T-helper 1 cell treated with Interleukin-12 subunit alpha and Interleukin-12 subunit beta and Interleukin-4 antibody, amounts not matched to agents 30 μg/mL and 1 μg/mL, for 36 hours (primary cell): ENCODE results near the gene NUP50.

Experiments used
- H3K27ac Mint-ChIP-seq: one replicate; pipeline ENCODE4 v1.8.0; 2021; ENCODE audit warnings: mild to moderate bottlenecking, mixed read lengths
- H3K27me3 Mint-ChIP-seq: one replicate; pipeline ENCODE4 v1.8.0; 2021; ENCODE audit warnings: low read depth, mixed read lengths
- H3K36me3 Mint-ChIP-seq: one replicate; pipeline ENCODE4 v1.8.0; 2021; ENCODE audit warnings: low read depth, mixed read lengths
- H3K4me1 Mint-ChIP-seq: one replicate; pipeline ENCODE4 v1.8.0; 2021; ENCODE audit warnings: low read depth, mixed read lengths
- H3K4me3 Mint-ChIP-seq: one replicate; pipeline ENCODE4 v1.8.0; 2021; ENCODE audit warnings: mild to moderate bottlenecking, moderate library complexity, mixed read lengths
- H3K9me3 Mint-ChIP-seq: one replicate; pipeline ENCODE4 v1.8.0; 2021; ENCODE audit warnings: mixed read lengths

Gene NUP50

GRCh38 chr22:45206233-45206632, 42.5 kb downstream of the NUP50 start:
- no peak overlapping the region for H3K4me3 Mint-ChIP-seq
- H3K36me3 Mint-ChIP-seq, result no peaks in the 10 kb centered on the region
- no peaks in the 10 kb centered on the region for H3K4me1 Mint-ChIP-seq
- H3K27ac Mint-ChIP-seq, result no peak overlapping the region
- no peaks in the 10 kb centered on the region for H3K27me3 Mint-ChIP-seq
- H3K9me3 Mint-ChIP-seq, result no peaks in the 10 kb centered on the region

- no peaks in the 10 kb centered on the region for H3K27me3 Mint-ChIP-seq
- H3K4me3 Mint-ChIP-seq, result no peak overlapping the region
- no peak overlapping the region for H3K27ac Mint-ChIP-seq
- H3K9me3 Mint-ChIP-seq, result no peaks in the 10 kb centered on the region
- no peaks in the 10 kb centered on the region for H3K4me1 Mint-ChIP-seq
- H3K36me3 Mint-ChIP-seq, result no peaks in the 10 kb centered on the region
These were observed 43.8 kb downstream of the NUP50 start for GRCh38 chr22:45207533-45207932.

GRCh38 chr22:45207981-45208664, 44.4 kb downstream of the NUP50 start:
- Mint-ChIP-seq H3K4me3 (no peak overlapping the region), H3K27ac (no peak overlapping the region), H3K36me3 (no peaks in the 10 kb centered on the region), H3K4me1 (no peaks in the 10 kb centered on the region), H3K27me3 (no peaks in the 10 kb centered on the region), H3K9me3 (no peaks in the 10 kb centered on the region)

GRCh38 chr22:45208696-45208992, 44.9 kb downstream of the NUP50 start:
- Mint-ChIP-seq H3K9me3 (no peaks in the 10 kb centered on the region), H3K4me3 (no peak overlapping the region), H3K27me3 (no peaks in the 10 kb centered on the region), H3K36me3 (no peaks in the 10 kb centered on the region), H3K27ac (no peak overlapping the region), H3K4me1 (no peaks in the 10 kb centered on the region)

GRCh38 chr22:45208993-45209838, 45.5 kb downstream of the NUP50 start:
- Mint-ChIP-seq H3K27me3 (no peaks in the 10 kb centered on the region), H3K4me3 (no peak overlapping the region), H3K27ac (no peak overlapping the region), H3K36me3 (no peaks in the 10 kb centered on the region), H3K4me1 (no peaks in the 10 kb centered on the region), H3K9me3 (no peaks in the 10 kb centered on the region)

GRCh38 chr22:45210174-45210573, 46.4 kb downstream of the NUP50 start:
- no peaks in the 10 kb centered on the region for H3K4me1 Mint-ChIP-seq
- no peaks in the 10 kb centered on the region for H3K9me3 Mint-ChIP-seq
- H3K36me3 Mint-ChIP-seq, result no peaks in the 10 kb centered on the region
- H3K4me3 Mint-ChIP-seq, result no peak overlapping the region
- H3K27ac Mint-ChIP-seq, result no peak overlapping the region
- no peaks in the 10 kb centered on the region for H3K27me3 Mint-ChIP-seq

GRCh38 chr22:45210577-45210976, 46.9 kb downstream of the NUP50 start:
- H3K4me3 Mint-ChIP-seq, result no peak overlapping the region
- H3K36me3 Mint-ChIP-seq, result no peaks in the 10 kb centered on the region
- H3K27ac Mint-ChIP-seq, result no peak overlapping the region
- H3K4me1 Mint-ChIP-seq, result no peaks in the 10 kb centered on the region
- no peaks in the 10 kb centered on the region for H3K9me3 Mint-ChIP-seq
- H3K27me3 Mint-ChIP-seq, result no peaks in the 10 kb centered on the region

GRCh38 chr22:45210991-45211390, 47.3 kb downstream of the NUP50 start:
- Mint-ChIP-seq H3K4me3 (no peak overlapping the region), H3K27me3 (no peaks in the 10 kb centered on the region)

GRCh38 chr22:45211435-45211834, 47.7 kb downstream of the NUP50 start:
- Mint-ChIP-seq H3K9me3 (no peaks in the 10 kb centered on the region), H3K27ac (no peak overlapping the region), H3K27me3 (no peaks in the 10 kb centered on the region), H3K36me3 (no peaks in the 10 kb centered on the region), H3K4me3 (no peak overlapping the region), H3K4me1 (no peaks in the 10 kb centered on the region)

More at GRCh38 chr22:45210991-45211390, 47.3 kb downstream of the NUP50 start:
- no peaks in the 10 kb centered on the region for H3K9me3 Mint-ChIP-seq
- no peak overlapping the region for H3K27ac Mint-ChIP-seq
- no peaks in the 10 kb centered on the region for H3K4me1 Mint-ChIP-seq
- no peaks in the 10 kb centered on the region for H3K36me3 Mint-ChIP-seq

- Mint-ChIP-seq H3K27ac (no peak overlapping the region), H3K27me3 (no peaks in the 10 kb centered on the region), H3K36me3 (no peaks in the 10 kb centered on the region), H3K4me1 (no peaks in the 10 kb centered on the region), H3K4me3 (no peak overlapping the region), H3K9me3 (no peaks in the 10 kb centered on the region)
These were observed 48.1 kb downstream of the NUP50 start for GRCh38 chr22:45211848-45212247.

GRCh38 chr22:45212306-45212709, 48.6 kb downstream of the NUP50 start:
- H3K4me3 Mint-ChIP-seq, result no peak overlapping the region
- H3K9me3 Mint-ChIP-seq, result no peaks in the 10 kb centered on the region
- H3K27ac Mint-ChIP-seq, result no peak overlapping the region
- H3K36me3 Mint-ChIP-seq, result no peaks in the 10 kb centered on the region
- H3K4me1 Mint-ChIP-seq, result no peaks in the 10 kb centered on the region
- H3K27me3 Mint-ChIP-seq, result no peaks in the 10 kb centered on the region

- Mint-ChIP-seq H3K9me3 (no peaks in the 10 kb centered on the region), H3K27me3 (no peaks in the 10 kb centered on the region), H3K27ac (no peak overlapping the region), H3K4me1 (no peaks in the 10 kb centered on the region), H3K4me3 (no peak overlapping the region), H3K36me3 (no peaks in the 10 kb centered on the region)
These were observed 49.4 kb downstream of the NUP50 start for GRCh38 chr22:45212992-45213751.

- Mint-ChIP-seq H3K27ac (no peak overlapping the region), H3K36me3 (no peaks in the 10 kb centered on the region), H3K4me1 (peaks cover 4% of the 10 kb centered on the region)
These were observed 52.6 kb downstream of the NUP50 start for GRCh38 chr22:45216133-45217003.

GRCh38 chr22:45217345-45217744, 53.6 kb downstream of the NUP50 start:
- no peaks in the 10 kb centered on the region for H3K36me3 Mint-ChIP-seq
- no peaks in the 10 kb centered on the region for H3K9me3 Mint-ChIP-seq
- no peaks in the 10 kb centered on the region for H3K27me3 Mint-ChIP-seq
- no peak overlapping the region for H3K4me3 Mint-ChIP-seq
- no peak overlapping the region for H3K27ac Mint-ChIP-seq
- H3K4me1 Mint-ChIP-seq, result peaks cover 4% of the 10 kb centered on the region

More at GRCh38 chr22:45216133-45217003, 52.6 kb downstream of the NUP50 start:
- H3K27me3 Mint-ChIP-seq, result no peaks in the 10 kb centered on the region
- no peaks in the 10 kb centered on the region for H3K9me3 Mint-ChIP-seq
- H3K4me3 Mint-ChIP-seq, result no peak overlapping the region
